HepG2 (cell line): Measurements from ENCODE around the gene EHD4. TPM values are rescaled to one million over a fixed set of nuclear protein-coding genes. Genes with fewer than 3 reads are reported as not detected.

Experiments
- FOXA1 ChIP-seq, 2 experiments: fragments of 450-650 bp in 1 of 2; sonication (generic) in 1 of 2; formaldehyde crosslinking in 1 of 2; IDR thresholded peaks; 2 replicates each; pipeline versions ENCODE4 v1.4.0 to v1.6.1; 2016 to 2020; ENCODE audit warnings: missing genetic modification reagents in 1 of 2
- GABPB1 ChIP-seq: IDR thresholded peaks from 2 replicates; pipeline ENCODE4 v1.6.1; 2016; ENCODE audit warnings: mild to moderate bottlenecking, missing genetic modification reagents, moderate library complexity, missing compliant biosample characterization
- GFI1 ChIP-seq: sonication (generic); formaldehyde crosslinking; IDR thresholded peaks from 2 replicates; pipeline ENCODE4 v1.5.0; 2020; ENCODE audit warnings: missing genetic modification reagents, mild to moderate bottlenecking, borderline replicate concordance
- GPN1 ChIP-seq: sonication (generic); formaldehyde crosslinking; IDR thresholded peaks from 2 replicates; pipeline ENCODE4 v1.5.1; 2020; ENCODE audit warnings: missing genetic modification reagents, borderline replicate concordance
- HHEX ChIP-seq: IDR thresholded peaks from 2 replicates; pipeline ENCODE4 v1.6.1; 2016; ENCODE audit warnings: control low read depth
- HMG20A ChIP-seq: IDR thresholded peaks from 2 replicates; pipeline ENCODE4 v1.6.1; 2016; ENCODE audit warnings: borderline replicate concordance
- HMG20B ChIP-seq: conservative IDR thresholded peaks from 2 replicates; pipeline ENCODE4 v1.6.1; 2016; ENCODE audit warnings: missing genetic modification reagents, missing compliant biosample characterization
- KAT2B ChIP-seq: fragments of 150-350 bp; IDR thresholded peaks from 2 replicates; pipeline ENCODE4 v1.6.1; 2014; ENCODE audit warnings: low read depth, low read length, borderline replicate concordance
- RCOR2 ChIP-seq: IDR thresholded peaks from 2 replicates; pipeline ENCODE4 v1.6.1; 2016; ENCODE audit warnings: missing biosample characterization, missing genetic modification reagents
- SIX4 ChIP-seq: sonication (generic); formaldehyde crosslinking; IDR thresholded peaks from 2 replicates; pipeline ENCODE4 v1.4.0; 2020; ENCODE audit warnings: missing genetic modification reagents
- SOX13 ChIP-seq, 3 experiments: fragments of 450-650 bp in 1 of 3; sonication (generic) in 1 of 3; formaldehyde crosslinking in 1 of 3; IDR thresholded peaks in 2 of 3; conservative IDR thresholded peaks in 1 of 3; 2 replicates each; pipeline versions ENCODE4 v1.5.0 to v1.6.1; 2016 to 2020; ENCODE audit warnings: antibody characterized with exemption in 1 of 3, mild to moderate bottlenecking in 1 of 3, missing compliant biosample characterization in 1 of 3, missing genetic modification reagents in 1 of 3, moderate library complexity in 1 of 3
- SOX5 ChIP-seq: IDR thresholded peaks from 2 replicates; pipeline ENCODE4 v1.6.1; 2016; ENCODE audit warnings: borderline replicate concordance
- TBX3 ChIP-seq: fragments of 450-650 bp; IDR thresholded peaks from 2 replicates; pipeline ENCODE4 v1.6.1; 2017; ENCODE audit warnings: antibody characterized with exemption, mild to moderate bottlenecking, inconsistent platforms, borderline replicate concordance
- TCF7 ChIP-seq: sonication (generic); IDR thresholded peaks from 2 replicates; pipeline ENCODE4 v1.6.1; 2016; ENCODE audit warnings: antibody characterized with exemption, low read depth
- THAP11 ChIP-seq: IDR thresholded peaks from 2 replicates; pipeline ENCODE4 v1.6.1; 2016; ENCODE audit warnings: missing biosample characterization, missing genetic modification reagents
- YEATS4 ChIP-seq: sonication (generic); formaldehyde crosslinking; IDR thresholded peaks from 2 replicates; pipeline ENCODE4 v1.4.0; 2020; ENCODE audit warnings: missing genetic modification reagents, borderline replicate concordance
- ZFY ChIP-seq: sonication (generic); formaldehyde crosslinking; IDR thresholded peaks from 2 replicates; pipeline ENCODE4 v1.4.0; 2020; ENCODE audit warnings: missing genetic modification reagents
- ZNF317 ChIP-seq: sonication (generic); formaldehyde crosslinking; IDR thresholded peaks from 2 replicates; pipeline ENCODE4 v1.5.0; 2020; ENCODE audit warnings: mild to moderate bottlenecking, missing genetic modification reagents
- ZNF383 ChIP-seq: sonication (generic); formaldehyde crosslinking; IDR thresholded peaks from 2 replicates; pipeline ENCODE4 v1.4.0; 2020; ENCODE audit warnings: missing genetic modification reagents, mild to moderate bottlenecking, borderline replicate concordance
- polyA plus RNA-seq, 8 experiments: library from polyadenylated mRNA; depleted of rRNA in 3 of 8; stranded (reverse) in 7 of 8; unstranded in 1 of 8; fragments of >200 nt; fragmentation: Illumina TruSeq in 4 of 8; extraction: Trizol in 4 of 8; gene quantifications; 2 replicates each; pipeline versions ENCODE4 v1.2.1 to v1.2.3, GENCODE V29; 2011 to 2016; ENCODE audit warnings: low read depth in 4 of 8, missing spikeins in 1 of 8, mixed read lengths in 1 of 8; ENCODE audit not compliant: insufficient read depth in 1 of 8
- total RNA-seq, 5 experiments: library from RNA; depleted of rRNA; stranded (reverse); fragments of >200 nt; fragmentation: Illumina TruSeq; extraction: Trizol; gene quantifications; 2 replicates each; pipeline ENCODE4 v1.2.3, GENCODE V29; 2016; ENCODE audit warnings: low read depth in 1 of 5
- TF ChIP-seq, protein P1 (sequence below): sonication (generic); formaldehyde crosslinking; IDR thresholded peaks from 2 replicates; pipeline ENCODE4 v1.8.0; 2022; ENCODE audit warnings: mild to moderate bottlenecking, missing genetic modification reagents
- TF ChIP-seq, protein P2 (sequence below): sonication (generic); formaldehyde crosslinking; IDR thresholded peaks from 2 replicates; pipeline ENCODE4 v1.4.0; 2020; ENCODE audit warnings: missing genetic modification reagents
- TF ChIP-seq, protein P3 (sequence below): sonication (generic); formaldehyde crosslinking; IDR thresholded peaks from 2 replicates; pipeline ENCODE4 v1.4.0; 2020; ENCODE audit warnings: missing genetic modification reagents
- TF ChIP-seq, protein P4 (sequence below): sonication (generic); formaldehyde crosslinking; IDR thresholded peaks from 2 replicates; pipeline ENCODE4 v1.5.0; 2020; ENCODE audit warnings: mild to moderate bottlenecking, missing genetic modification reagents

EHD4 gene
- total and polyA plus RNA-seq, 2 of the 13 experiments (the other 11 are each of a cell fraction or from before 2014, with no cell fraction given), result 3.1 to 4.8 TPM

DNA sequence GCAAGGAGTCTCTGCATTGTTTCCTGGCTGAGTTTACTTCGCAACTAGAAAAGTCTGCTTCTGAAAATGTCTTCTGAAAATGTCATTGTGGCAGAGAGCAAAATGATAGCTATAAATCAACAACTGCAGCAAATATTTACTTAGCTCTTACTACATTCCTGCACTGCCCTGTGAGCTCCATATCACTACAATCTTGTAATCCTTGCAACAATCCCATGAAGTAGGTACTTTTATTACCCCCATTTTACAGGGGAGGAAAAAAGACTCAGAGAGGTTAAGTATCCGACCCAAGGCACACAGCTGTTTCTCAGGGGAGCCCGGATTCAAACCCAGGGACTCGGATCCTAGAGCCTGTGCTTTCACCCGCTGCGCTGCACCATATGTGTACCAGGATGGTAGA lies 44.3 kb downstream of the EHD4 start (continued):
- TF ChIP-seq FOXA1 (IDR thresholded peaks at IDR 0.05) (peak; percentile 83), FOXA1 (CRISPR knock-in tag; IDR thresholded peaks at IDR 0.05) (peak; percentile 89), RCOR2 (CRISPR knock-in tag) (peak; percentile 63; the same call in 1 of the 2 replicates), KAT2B (no peak), ZNF383 (CRISPR knock-in tag) (no peak), HMG20A (CRISPR knock-in tag) (peak; percentile 76; the same call in 1 of the 2 replicates), GFI1 (CRISPR knock-in tag) (peak; percentile 55; the same call in 1 of the 2 replicates), HMG20B (CRISPR knock-in tag) (peak; percentile 88), SOX5 (CRISPR knock-in tag) (peak; percentile 73; the same call in 1 of the 2 replicates), ZNF317 (0 out of 2 replicates have a peak, but pooled peaks have one; percentile 44), YEATS4 (CRISPR knock-in tag) (no peak), HHEX (CRISPR knock-in tag) (peak; percentile 92), GABPB1 (CRISPR knock-in tag) (no peak), THAP11 (no peak), TBX3 (peak; percentile 71; the same call in 1 of the 2 replicates), ZFY (no peak), TCF7 (0 out of 2 replicates have a peak, but pooled peaks have one; percentile 23), SIX4 (CRISPR knock-in tag) (0 out of 2 replicates have a peak, but pooled peaks have one; percentile 41), SOX13 (IDR thresholded peaks at IDR 0.05) (no peak), SOX13 (CRISPR knock-in tag; conservative IDR thresholded peaks at IDR 0.05 in 1 of 2, IDR thresholded peaks at IDR 0.05 in 1 of 2) (peak in 1 of 2 experiments; percentile 72; a peak in 1 of 4 replicates), GPN1 (CRISPR knock-in tag) (no peak)
- TF ChIP-seq, protein P1, sequence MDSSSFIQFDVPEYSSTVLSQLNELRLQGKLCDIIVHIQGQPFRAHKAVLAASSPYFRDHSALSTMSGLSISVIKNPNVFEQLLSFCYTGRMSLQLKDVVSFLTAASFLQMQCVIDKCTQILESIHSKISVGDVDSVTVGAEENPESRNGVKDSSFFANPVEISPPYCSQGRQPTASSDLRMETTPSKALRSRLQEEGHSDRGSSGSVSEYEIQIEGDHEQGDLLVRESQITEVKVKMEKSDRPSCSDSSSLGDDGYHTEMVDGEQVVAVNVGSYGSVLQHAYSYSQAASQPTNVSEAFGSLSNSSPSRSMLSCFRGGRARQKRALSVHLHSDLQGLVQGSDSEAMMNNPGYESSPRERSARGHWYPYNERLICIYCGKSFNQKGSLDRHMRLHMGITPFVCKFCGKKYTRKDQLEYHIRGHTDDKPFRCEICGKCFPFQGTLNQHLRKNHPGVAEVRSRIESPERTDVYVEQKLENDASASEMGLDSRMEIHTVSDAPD, result no peak
- TF ChIP-seq, protein P2, sequence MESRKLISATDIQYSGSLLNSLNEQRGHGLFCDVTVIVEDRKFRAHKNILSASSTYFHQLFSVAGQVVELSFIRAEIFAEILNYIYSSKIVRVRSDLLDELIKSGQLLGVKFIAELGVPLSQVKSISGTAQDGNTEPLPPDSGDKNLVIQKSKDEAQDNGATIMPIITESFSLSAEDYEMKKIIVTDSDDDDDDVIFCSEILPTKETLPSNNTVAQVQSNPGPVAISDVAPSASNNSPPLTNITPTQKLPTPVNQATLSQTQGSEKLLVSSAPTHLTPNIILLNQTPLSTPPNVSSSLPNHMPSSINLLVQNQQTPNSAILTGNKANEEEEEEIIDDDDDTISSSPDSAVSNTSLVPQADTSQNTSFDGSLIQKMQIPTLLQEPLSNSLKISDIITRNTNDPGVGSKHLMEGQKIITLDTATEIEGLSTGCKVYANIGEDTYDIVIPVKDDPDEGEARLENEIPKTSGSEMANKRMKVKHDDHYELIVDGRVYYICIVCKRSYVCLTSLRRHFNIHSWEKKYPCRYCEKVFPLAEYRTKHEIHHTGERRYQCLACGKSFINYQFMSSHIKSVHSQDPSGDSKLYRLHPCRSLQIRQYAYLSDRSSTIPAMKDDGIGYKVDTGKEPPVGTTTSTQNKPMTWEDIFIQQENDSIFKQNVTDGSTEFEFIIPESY (CRISPR knock-in tag), result no peak
- TF ChIP-seq, protein P3, sequence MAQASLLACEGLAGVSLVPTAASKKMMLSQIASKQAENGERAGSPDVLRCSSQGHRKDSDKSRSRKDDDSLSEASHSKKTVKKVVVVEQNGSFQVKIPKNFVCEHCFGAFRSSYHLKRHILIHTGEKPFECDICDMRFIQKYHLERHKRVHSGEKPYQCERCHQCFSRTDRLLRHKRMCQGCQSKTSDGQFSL (CRISPR knock-in tag), result no peak
- TF ChIP-seq, protein P4, sequence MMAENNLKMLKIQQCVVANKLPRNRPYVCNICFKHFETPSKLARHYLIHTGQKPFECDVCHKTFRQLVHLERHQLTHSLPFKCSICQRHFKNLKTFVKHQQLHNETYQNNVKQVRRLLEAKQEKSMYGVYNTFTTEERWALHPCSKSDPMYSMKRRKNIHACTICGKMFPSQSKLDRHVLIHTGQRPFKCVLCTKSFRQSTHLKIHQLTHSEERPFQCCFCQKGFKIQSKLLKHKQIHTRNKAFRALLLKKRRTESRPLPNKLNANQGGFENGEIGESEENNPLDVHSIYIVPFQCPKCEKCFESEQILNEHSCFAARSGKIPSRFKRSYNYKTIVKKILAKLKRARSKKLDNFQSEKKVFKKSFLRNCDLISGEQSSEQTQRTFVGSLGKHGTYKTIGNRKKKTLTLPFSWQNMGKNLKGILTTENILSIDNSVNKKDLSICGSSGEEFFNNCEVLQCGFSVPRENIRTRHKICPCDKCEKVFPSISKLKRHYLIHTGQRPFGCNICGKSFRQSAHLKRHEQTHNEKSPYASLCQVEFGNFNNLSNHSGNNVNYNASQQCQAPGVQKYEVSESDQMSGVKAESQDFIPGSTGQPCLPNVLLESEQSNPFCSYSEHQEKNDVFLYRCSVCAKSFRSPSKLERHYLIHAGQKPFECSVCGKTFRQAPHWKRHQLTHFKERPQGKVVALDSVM (CRISPR knock-in tag), result no peak
